ENCODE data around the gene HYAL3. TPM values are rescaled to one million over a fixed set of nuclear protein-coding genes. Genes with fewer than 3 reads are reported as not detected.

The HYAL3 gene
- total and polyA plus RNA-seq, 2 of the 13 experiments (the other 11 are each of a cell fraction or from before 2014, with no cell fraction given): 5.5 to 10.4 TPM

- TF ChIP-seq GMEB2 (CRISPR knock-in tag; IDR thresholded peaks at IDR 0.05; ENCODE audit: low read depth) (no peak), MTF2 (CRISPR knock-in tag; IDR thresholded peaks at IDR 0.05; ENCODE audit: borderline replicate concordance) (no peak), HNRNPLL (IDR thresholded peaks at IDR 0.05; ENCODE audit: low read depth, low read length, poor library complexity, severe bottlenecking) (peak; percentile 14), ZNF451 (CRISPR knock-in tag; IDR thresholded peaks at IDR 0.05) (0 out of 2 replicates have a peak, but pooled peaks have one; percentile 14), ZNF136 (CRISPR knock-in tag; IDR thresholded peaks at IDR 0.05; ENCODE audit: low read depth) (no peak), ZBTB44 (CRISPR knock-in tag; IDR thresholded peaks at IDR 0.05) (no peak), ZNF30 (CRISPR knock-in tag; IDR thresholded peaks at IDR 0.05) (no peak), ZFP36 (IDR thresholded peaks at IDR 0.05; ENCODE audit: borderline replicate concordance, low read depth, low read length, partially characterized antibody) (no peak), KLF12 (CRISPR knock-in tag; IDR thresholded peaks at IDR 0.05; ENCODE audit: borderline replicate concordance) (no peak), ZNF230 (CRISPR knock-in tag; IDR thresholded peaks at IDR 0.05) (no peak), ZNF567 (CRISPR knock-in tag; IDR thresholded peaks at IDR 0.05; ENCODE audit: borderline replicate concordance) (0 out of 2 replicates have a peak, but pooled peaks have one; percentile 31), AKAP8 (CRISPR knock-in tag; IDR thresholded peaks at IDR 0.05) (no peak), E2F1 (CRISPR knock-in tag; IDR thresholded peaks at IDR 0.05) (no peak; the same call in 1 of the 2 replicates), ZNF788 (CRISPR knock-in tag; IDR thresholded peaks at IDR 0.05; ENCODE audit: borderline replicate concordance) (peak; percentile 41; the same call in 1 of the 2 replicates), NPAS2 (CRISPR knock-in tag; IDR thresholded peaks at IDR 0.05; ENCODE audit: borderline replicate concordance) (no peak), JDP2 (CRISPR knock-in tag; IDR thresholded peaks at IDR 0.05; ENCODE audit: borderline replicate concordance) (no peak), SMARCC2 (IDR thresholded peaks at IDR 0.05) (peak; percentile 4; the same call in 1 of the 2 replicates), ZNF557 (CRISPR knock-in tag; IDR thresholded peaks at IDR 0.05) (no peak), TEAD2 (CRISPR knock-in tag; IDR thresholded peaks at IDR 0.05) (no peak), TARDBP (CRISPR knock-in tag; IDR thresholded peaks at IDR 0.05) (no peak; the same call in 1 of the 2 replicates), ZNF574 (CRISPR knock-in tag; IDR thresholded peaks at IDR 0.05) (peak; percentile 53; the same call in 1 of the 2 replicates), ZNF180 (CRISPR knock-in tag; IDR thresholded peaks at IDR 0.05; ENCODE audit: borderline replicate concordance, low read depth) (no peak), ZNF12 (CRISPR knock-in tag; IDR thresholded peaks at IDR 0.05) (no peak)
These were observed 22.3 kb upstream of the HYAL3 start (continued) for GRCh38 chr3:50321336-50322114.
